Caco-2 (cell line): ENCODE results near the gene LY6G6F. TPM values are rescaled to one million over a fixed set of nuclear protein-coding genes. Genes with fewer than 3 reads are reported as not detected.
A peak's percentile ranks its signal among the peaks of the same experiment; 100 is the strongest.

ENCODE experiments used
- BruUV-seq: library from RNA; stranded (reverse); fragments of 400-500 nt; replicated peaks from 2 replicates; lab custom pipeline; 2021; lab: Mats Ljungman, UMichigan
- CTCF ChIA-PET: fragments of 300-600 bp; sonication (Branson Sonifier 250); formaldehyde crosslinking; loops from one replicate; lab custom pipeline; 2022; ENCODE audit warnings: antibody characterized with exemption; lab: Charles Lee
- POLR2A ChIA-PET: fragments of 300-600 bp; sonication (Branson Sonifier 250); formaldehyde crosslinking; loops from one replicate; lab custom pipeline; 2022; ENCODE audit warnings: antibody characterized with exemption; lab: Charles Lee
- DNase-seq, 2 experiments: peaks; one replicate each; pipeline versions ENCODE4 v3.0.0 to v3.0.0-alpha.2; 2020 to 2022
- H3K27me3 ChIP-seq: replicated peaks from 2 replicates; pipeline ENCODE4 v1.6.0; 2011; ENCODE audit warnings: low read length; ENCODE audit not compliant: control insufficient read depth, insufficient read depth
- H3K36me3 ChIP-seq: 2 replicates; pipeline ENCODE4 v1.5.1; 2011; ENCODE audit warnings: low read length; ENCODE audit not compliant: control insufficient read depth, insufficient read depth
- H3K4me1 ChIP-seq: fragments of 250-450 bp; sonication (Bioruptor Pico); 2 replicates; pipeline ENCODE4 v1.5.1; 2020; ENCODE audit warnings: mild to moderate bottlenecking
- H3K4me3 ChIP-seq: 2 replicates; pipeline ENCODE4 v1.5.1; 2011; ENCODE audit warnings: low read depth, mild to moderate bottlenecking, control low read depth, low read length
- H3K9me3 ChIP-seq: fragments of 250-450 bp; sonication (Bioruptor Pico); 2 replicates; pipeline ENCODE4 v1.5.1; 2020; ENCODE audit warnings: mild to moderate bottlenecking, moderate library complexity
- H3K27ac Mint-ChIP-seq: one replicate; pipeline ENCODE4 v1.8.0; 2022; ENCODE audit warnings: mixed read lengths; ENCODE audit not compliant: unreplicated experiment
- H3K27me3 Mint-ChIP-seq: one replicate; pipeline ENCODE4 v1.8.0; 2022; ENCODE audit warnings: mixed read lengths; ENCODE audit not compliant: insufficient read depth, unreplicated experiment
- H3K36me3 Mint-ChIP-seq: one replicate; pipeline ENCODE4 v1.8.0; 2022; ENCODE audit warnings: mild to moderate bottlenecking, mixed read lengths; ENCODE audit not compliant: insufficient read depth, unreplicated experiment
- H3K4me1 Mint-ChIP-seq: one replicate; pipeline ENCODE4 v1.8.0; 2022; ENCODE audit warnings: low read depth, mixed read lengths; ENCODE audit not compliant: unreplicated experiment
- H3K4me3 Mint-ChIP-seq: one replicate; pipeline ENCODE4 v1.8.0; 2022; ENCODE audit warnings: mild to moderate bottlenecking, moderate library complexity, mixed read lengths; ENCODE audit not compliant: unreplicated experiment
- H3K9me3 Mint-ChIP-seq: one replicate; pipeline ENCODE4 v1.8.0; 2022; ENCODE audit warnings: mixed read lengths; ENCODE audit not compliant: unreplicated experiment
- intact Hi-C: fragments of 100-400 bp; cut with micrococcal nuclease; formaldehyde crosslinking; loops from one replicate; pipeline ENCODE4 v1.10.0; 2022; ENCODE audit not compliant: unreplicated experiment
- total RNA-seq: library from RNA; stranded (reverse); gene quantifications from 2 replicates; pipeline ENCODE4 v1.2.3, GENCODE V29; 2022
- TF ChIP-seq, protein P1 (sequence below), 2 experiments: fragments of 200-600 bp in 1 of 2; IDR thresholded peaks; 1 replicate in 1 of 2; 2 replicates in 1 of 2; pipeline versions ENCODE4 v1.5.1 to v1.8.0; 2011 to 2022; ENCODE audit warnings: antibody characterized with exemption in 1 of 2, control low read depth in 1 of 2, inconsistent platforms in 1 of 2, low read depth in 1 of 2, low read length in 1 of 2, mild to moderate bottlenecking in 1 of 2, moderate library complexity in 1 of 2; ENCODE audit not compliant: insufficient read depth in 1 of 2, severe bottlenecking in 1 of 2, unreplicated experiment in 1 of 2

LY6G6F gene
- total RNA-seq, 1 experiment from 2014 or later = not detected

DNA sequence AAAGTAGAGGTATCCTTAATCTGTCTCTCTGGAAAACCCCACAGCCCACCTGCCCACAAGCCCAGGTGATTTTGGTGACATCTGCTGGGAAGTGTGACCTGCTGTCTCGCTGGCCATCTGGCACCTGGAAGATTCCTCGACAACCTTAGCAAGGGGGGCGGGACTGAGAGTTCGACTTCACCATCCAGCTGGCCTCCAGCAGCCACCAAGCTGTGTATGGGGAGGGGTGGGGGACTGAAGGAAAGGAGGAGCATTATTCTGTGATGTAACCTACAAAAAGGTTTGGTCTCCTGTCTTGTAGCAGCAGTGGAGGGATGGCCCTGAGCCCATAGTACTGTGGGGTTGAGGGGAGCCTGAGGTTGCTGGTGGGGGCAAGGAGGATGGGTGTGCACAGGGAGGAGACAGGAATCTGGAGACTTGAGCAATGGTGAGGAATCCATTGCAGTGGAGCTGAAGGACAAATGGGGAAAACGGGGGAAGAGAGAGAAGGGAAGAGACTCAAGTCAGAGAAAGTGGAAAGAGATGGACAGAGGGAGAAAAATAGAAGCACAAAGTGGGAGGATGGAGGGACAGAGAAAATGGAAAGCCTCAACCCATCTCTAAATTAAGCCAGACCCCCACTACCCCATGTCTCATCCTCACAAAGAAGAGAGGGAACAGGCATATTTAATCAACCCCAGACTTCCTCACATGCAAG lies 4.0 kb downstream of the LY6G6F start:
- TF ChIP-seq, protein P1, sequence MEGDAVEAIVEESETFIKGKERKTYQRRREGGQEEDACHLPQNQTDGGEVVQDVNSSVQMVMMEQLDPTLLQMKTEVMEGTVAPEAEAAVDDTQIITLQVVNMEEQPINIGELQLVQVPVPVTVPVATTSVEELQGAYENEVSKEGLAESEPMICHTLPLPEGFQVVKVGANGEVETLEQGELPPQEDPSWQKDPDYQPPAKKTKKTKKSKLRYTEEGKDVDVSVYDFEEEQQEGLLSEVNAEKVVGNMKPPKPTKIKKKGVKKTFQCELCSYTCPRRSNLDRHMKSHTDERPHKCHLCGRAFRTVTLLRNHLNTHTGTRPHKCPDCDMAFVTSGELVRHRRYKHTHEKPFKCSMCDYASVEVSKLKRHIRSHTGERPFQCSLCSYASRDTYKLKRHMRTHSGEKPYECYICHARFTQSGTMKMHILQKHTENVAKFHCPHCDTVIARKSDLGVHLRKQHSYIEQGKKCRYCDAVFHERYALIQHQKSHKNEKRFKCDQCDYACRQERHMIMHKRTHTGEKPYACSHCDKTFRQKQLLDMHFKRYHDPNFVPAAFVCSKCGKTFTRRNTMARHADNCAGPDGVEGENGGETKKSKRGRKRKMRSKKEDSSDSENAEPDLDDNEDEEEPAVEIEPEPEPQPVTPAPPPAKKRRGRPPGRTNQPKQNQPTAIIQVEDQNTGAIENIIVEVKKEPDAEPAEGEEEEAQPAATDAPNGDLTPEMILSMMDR (IDR thresholded peaks at IDR 0.05; ENCODE audit: insufficient read depth in 1 of 2, low read depth in 1 of 2, low read length in 1 of 2, severe bottlenecking in 1 of 2, unreplicated experiment in 1 of 2) = no peak
- H3K9me3 Mint-ChIP-seq = no peaks in the 10 kb centered on the region
- no peak overlapping the region for H3K4me3 Mint-ChIP-seq
- ChIA-PET POLR2A (interaction anchor here (0.9 to 1.0 kb wide), 2 partner anchors 28 to 117 kb away, joined by 3 to 4 read pairs; partner anchors contain the start of gene HSPA1B), CTCF (interaction anchor here (1.0 kb wide), 1 partner anchor 30 kb away, joined by 4 read pairs; the partner anchor contains the start of gene LY6G5C)
- H3K36me3 Mint-ChIP-seq = peaks cover 5% of the 10 kb centered on the region
- H3K27me3 Mint-ChIP-seq = no peaks in the 10 kb centered on the region
- no peak overlapping the region for H3K27ac Mint-ChIP-seq
- intact Hi-C loops = no loop called here
- H3K4me1 Mint-ChIP-seq = peaks cover 31% of the 10 kb centered on the region
- H3K4me3 ChIP-seq = no peak overlapping the region
- H3K4me1 ChIP-seq = peaks cover 26% of the 10 kb centered on the region
- BruUV-seq = no TSS peak
- no peak for DNase-seq
- no peaks in the 10 kb centered on the region for H3K36me3 ChIP-seq
- H3K27me3 ChIP-seq = no peaks in the 10 kb centered on the region
- H3K9me3 ChIP-seq = no peaks in the 10 kb centered on the region

DNA sequence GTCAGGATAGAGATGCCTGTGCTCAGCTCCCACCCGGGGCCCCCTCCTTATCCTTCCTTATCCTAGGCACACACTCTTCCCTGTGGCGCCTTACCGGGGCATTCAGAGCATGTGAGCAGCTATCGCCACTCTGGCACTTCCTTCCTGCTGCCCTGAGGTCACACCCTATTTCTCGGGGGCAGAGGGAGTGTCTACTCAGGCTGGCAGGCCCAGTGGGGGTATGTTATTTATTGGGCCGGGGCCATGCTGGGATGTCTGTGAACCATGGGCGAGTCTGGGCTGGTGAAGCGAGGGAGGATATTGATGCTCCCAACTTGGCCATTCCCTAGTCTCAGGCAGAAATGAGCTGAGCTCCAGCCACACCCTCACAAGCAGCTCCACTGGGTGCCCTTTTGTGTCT lies 4.6 kb downstream of the LY6G6F start:
- H3K36me3 Mint-ChIP-seq = peaks cover 5% of the 10 kb centered on the region
- H3K4me1 ChIP-seq = peaks cover 26% of the 10 kb centered on the region

DNA sequence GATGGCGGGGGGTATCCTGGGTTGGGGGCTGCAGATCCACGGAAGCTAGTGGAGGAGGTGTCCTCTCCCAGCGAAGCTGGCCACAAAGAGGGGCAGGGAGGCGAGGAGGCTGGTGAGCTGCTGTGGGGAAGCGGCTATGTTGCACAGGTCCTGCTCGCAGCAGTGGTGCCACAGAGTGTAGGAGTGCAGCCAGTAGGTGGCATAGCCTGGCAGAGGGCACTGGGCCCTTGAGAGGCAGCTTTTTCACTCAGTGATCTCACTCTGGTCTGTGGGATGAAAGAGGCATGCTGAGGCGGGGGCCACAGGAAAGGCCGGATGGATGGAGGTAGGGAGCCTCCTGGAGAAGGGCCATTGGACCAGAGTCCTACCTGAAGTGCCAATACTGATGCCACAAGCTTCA lies 5.6 kb downstream of the LY6G6F start:
- H3K27ac Mint-ChIP-seq = peak overlapping the region; percentile 47
- peaks cover 26% of the 10 kb centered on the region for H3K4me1 ChIP-seq

More for the DNA sequence above, 4.6 kb downstream of the LY6G6F start:
- TF ChIP-seq, protein P1 (IDR thresholded peaks at IDR 0.05; ENCODE audit: insufficient read depth in 1 of 2, low read depth in 1 of 2, low read length in 1 of 2, severe bottlenecking in 1 of 2, unreplicated experiment in 1 of 2) = no peak
- no peaks in the 10 kb centered on the region for H3K9me3 Mint-ChIP-seq
- ChIA-PET CTCF (interaction anchor here (1.0 kb wide), 1 partner anchor 30 kb away, joined by 4 read pairs; the partner anchor contains the start of gene LY6G5C), POLR2A (interaction anchor here (0.9 kb wide), 1 partner anchor 116 kb away, joined by 4 read pairs; the partner anchor contains the start of gene HSPA1B)
- intact Hi-C loops = no loop called here
- H3K4me1 Mint-ChIP-seq = peaks cover 31% of the 10 kb centered on the region
- Histone ChIP-seq H3K4me3 (no peak overlapping the region), H3K27me3 (no peaks in the 10 kb centered on the region), H3K9me3 (no peaks in the 10 kb centered on the region), H3K36me3 (no peaks in the 10 kb centered on the region)
- DNase-seq = no peak
- no peak overlapping the region for H3K27ac Mint-ChIP-seq
- H3K4me3 Mint-ChIP-seq = no peak overlapping the region
- BruUV-seq = no TSS peak
- no peaks in the 10 kb centered on the region for H3K27me3 Mint-ChIP-seq

More for the DNA sequence above, 5.6 kb downstream of the LY6G6F start:
- TF ChIP-seq, protein P1 (IDR thresholded peaks at IDR 0.05; ENCODE audit: insufficient read depth in 1 of 2, low read depth in 1 of 2, low read length in 1 of 2, severe bottlenecking in 1 of 2, unreplicated experiment in 1 of 2) = no peak
- Mint-ChIP-seq H3K4me3 (peak overlapping the region; percentile 34), H3K36me3 (peaks cover 5% of the 10 kb centered on the region), H3K9me3 (no peaks in the 10 kb centered on the region), H3K4me1 (peaks cover 32% of the 10 kb centered on the region), H3K27me3 (no peaks in the 10 kb centered on the region)
- POLR2A ChIA-PET = no interaction called here
- H3K9me3 ChIP-seq = no peaks in the 10 kb centered on the region
- DNase-seq = no peak
- CTCF ChIA-PET = interaction anchor here (1.0 kb wide), 1 partner anchor 57 kb away, joined by 3 read pairs; no protein-coding TSS in a partner anchor
- no peaks in the 10 kb centered on the region for H3K27me3 ChIP-seq
- intact Hi-C loops = no loop called here
- no peaks in the 10 kb centered on the region for H3K36me3 ChIP-seq
- H3K4me3 ChIP-seq = no peak overlapping the region
- no TSS peak for BruUV-seq
